ENCODE results near the gene NPAS2.

NPAS2 gene

GRCh38 chr2:101002562-101003277 is 182.8 kb downstream of the NPAS2 start:
- no peak for TF ChIP-seq Cebpa-rat (IDR thresholded peaks at IDR 0.05)
- H4K20me1 ChIP-seq, result peaks cover 49 to 52% (median 50%) of the 10 kb centered on the region in 11 experiments

GRCh38 chr2:101003278-101003775 is 183.4 kb downstream of the NPAS2 start:
- Histone ChIP-seq H3K9me3 (replicated peaks in 1 of 11) (peaks cover 0 to 7% (median 4%) of the 10 kb centered on the region in 11 experiments; a peak in 10 of 22 replicates), H3K9ac (peak overlapping the region; percentile 94 to 99 (median 97)), H3K27ac (peak overlapping the region; percentile 86 to 99 (median 95); a peak in 21 of 22 replicates), H3K4me1 (peaks cover 39 to 56% (median 48%) of the 10 kb centered on the region in 10 experiments), H3K4me2 (peak overlapping the region; percentile 85 to 98 (median 93)), H4K20me1 (peaks cover 55 to 58% (median 56%) of the 10 kb centered on the region in 11 experiments), H3K4me3 (peak overlapping the region; percentile 81 to 97 (median 86)), H3K36me3 (peaks cover 53 to 58% (median 57%) of the 10 kb centered on the region in 11 experiments), H3K27me3 (no peaks in the 10 kb centered on the region)
- no peak for TF ChIP-seq Cebpa-rat (IDR thresholded peaks at IDR 0.05)

More at GRCh38 chr2:101002562-101003277, 182.8 kb downstream of the NPAS2 start:
- peaks cover 34 to 49% (median 46%) of the 10 kb centered on the region in 10 experiments for H3K4me1 ChIP-seq
- H3K9me3 ChIP-seq (replicated peaks in 1 of 11), result peaks cover 0 to 7% (median 4%) of the 10 kb centered on the region in 11 experiments; a peak in 10 of 22 replicates
- H3K27me3 ChIP-seq, result no peaks in the 10 kb centered on the region
- H3K27ac ChIP-seq, result peak overlapping the region; percentile 86 to 99 (median 95)
- peak overlapping the region; percentile 81 to 97 (median 86) for H3K4me3 ChIP-seq
- H3K9ac ChIP-seq, result peak overlapping the region; percentile 94 to 99 (median 97)
- peaks cover 47 to 52% (median 51%) of the 10 kb centered on the region in 11 experiments for H3K36me3 ChIP-seq
- peak overlapping the region; percentile 85 to 98 (median 93) for H3K4me2 ChIP-seq

GRCh38 chr2:101004620-101005325 is 184.8 kb downstream of the NPAS2 start:
- peaks cover 62 to 73% (median 71%) of the 10 kb centered on the region in 11 experiments for H4K20me1 ChIP-seq
- peaks cover 61 to 72% (median 69%) of the 10 kb centered on the region in 11 experiments for H3K36me3 ChIP-seq
- H3K4me3 ChIP-seq, result peak overlapping the region in 9 of 10 experiments; percentile 82 to 97 (median 86); a peak in 18 of 20 replicates
- no peak for TF ChIP-seq Cebpa-rat (IDR thresholded peaks at IDR 0.05)
- peak overlapping the region; percentile 94 to 99 (median 97) for H3K9ac ChIP-seq
- H3K4me1 ChIP-seq, result peaks cover 39 to 62% (median 50%) of the 10 kb centered on the region in 10 experiments
- H3K9me3 ChIP-seq (replicated peaks in 1 of 11), result peaks cover 0 to 7% (median 4%) of the 10 kb centered on the region in 11 experiments; a peak in 10 of 22 replicates
- peak overlapping the region; percentile 85 to 98 (median 93) for H3K4me2 ChIP-seq
- no peaks in the 10 kb centered on the region for H3K27me3 ChIP-seq
- H3K27ac ChIP-seq, result peak overlapping the region in 8 of 11 experiments; percentile 16 to 99 (median 56); a peak in 13 of 22 replicates

- H3K9me3 ChIP-seq (replicated peaks in 1 of 11), result peaks cover 0 to 6% (median 4%) of the 10 kb centered on the region in 11 experiments; a peak in 10 of 22 replicates
- H3K27me3 ChIP-seq, result no peaks in the 10 kb centered on the region
- peak overlapping the region in 6 of 10 experiments; percentile 11 to 97 (median 84); a peak in 5 of 20 replicates for H3K4me3 ChIP-seq
- H3K4me2 ChIP-seq, result peak overlapping the region in 10 of 11 experiments; percentile 85 to 97 (median 93); a peak in 19 of 22 replicates
- H3K9ac ChIP-seq, result peak overlapping the region in 8 of 11 experiments; percentile 25 to 99 (median 96); a peak in 10 of 22 replicates
- peaks cover 66 to 87% (median 85%) of the 10 kb centered on the region in 11 experiments for H4K20me1 ChIP-seq
- H3K36me3 ChIP-seq, result peaks cover 74 to 86% (median 82%) of the 10 kb centered on the region in 11 experiments
- no peak overlapping the region for H3K27ac ChIP-seq
- TF ChIP-seq Cebpa-rat (IDR thresholded peaks at IDR 0.05), result no peak
- peaks cover 39 to 62% (median 50%) of the 10 kb centered on the region in 10 experiments for H3K4me1 ChIP-seq
Observed at GRCh38 chr2:101006065-101006715, 186.3 kb downstream of the NPAS2 start.

GRCh38 chr2:101007415-101008345 is 187.7 kb downstream of the NPAS2 start:
- Histone ChIP-seq H3K9me3 (replicated peaks in 1 of 11) (no peaks in the 10 kb centered on the region), H4K20me1 (peaks cover 78 to 100% (median 98%) of the 10 kb centered on the region in 11 experiments), H3K4me1 (peaks cover 34 to 57% (median 47%) of the 10 kb centered on the region in 10 experiments), H3K4me2 (peak overlapping the region in 4 of 11 experiments; percentile 1 to 97 (median 13); a peak in 4 of 22 replicates), H3K9ac (peak overlapping the region in 8 of 11 experiments; percentile 3 to 58 (median 18); a peak in 5 of 22 replicates), H3K36me3 (peaks cover 79 to 100% (median 89%) of the 10 kb centered on the region in 11 experiments), H3K4me3 (no peak overlapping the region), H3K27me3 (no peaks in the 10 kb centered on the region), H3K27ac (peak overlapping the region in 2 of 11 experiments; percentile 13 to 19; a peak in 1 of 22 replicates)
- no peak for TF ChIP-seq Cebpa-rat (IDR thresholded peaks at IDR 0.05)

GRCh38 chr2:101011152-101011551 is 191.2 kb downstream of the NPAS2 start:
- H3K36me3 ChIP-seq, result peaks cover 73 to 98% (median 83%) of the 10 kb centered on the region in 11 experiments
- peaks cover 48 to 77% (median 69%) of the 10 kb centered on the region in 11 experiments for H4K20me1 ChIP-seq
- H3K27me3 ChIP-seq, result no peaks in the 10 kb centered on the region
- H3K4me2 ChIP-seq, result no peak overlapping the region
- peak overlapping the region in 6 of 11 experiments; percentile 1 to 23 (median 13); a peak in 3 of 22 replicates for H3K9ac ChIP-seq
- H3K27ac ChIP-seq, result peak overlapping the region in 1 of 11 experiments; percentile 35; a peak in 3 of 22 replicates
- H3K4me3 ChIP-seq, result no peak overlapping the region
- peaks cover 4 to 29% (median 17%) of the 10 kb centered on the region in 10 experiments; a peak in 15 of 20 replicates for H3K4me1 ChIP-seq
- TF ChIP-seq Cebpa-rat (IDR thresholded peaks at IDR 0.05), result no peak
- H3K9me3 ChIP-seq (replicated peaks in 1 of 11), result peaks cover 0 to 24% (median 17%) of the 10 kb centered on the region in 11 experiments; a peak in 19 of 22 replicates

- H3K4me2 ChIP-seq, result no peak overlapping the region
- TF ChIP-seq Cebpa-rat (IDR thresholded peaks at IDR 0.05), result no peak
- H3K9ac ChIP-seq, result 0 out of 22 replicates have a peak overlapping the region, but pooled peaks of 1 of the 11 experiments have one; percentile 5
- H4K20me1 ChIP-seq, result peaks cover 38 to 67% (median 58%) of the 10 kb centered on the region in 11 experiments
- H3K27ac ChIP-seq, result no peak overlapping the region
- H3K4me3 ChIP-seq, result no peak overlapping the region
- peaks cover 63 to 88% (median 76%) of the 10 kb centered on the region in 11 experiments for H3K36me3 ChIP-seq
- H3K27me3 ChIP-seq, result no peaks in the 10 kb centered on the region
- H3K9me3 ChIP-seq (replicated peaks in 1 of 11), result peaks cover 0 to 24% (median 17%) of the 10 kb centered on the region in 11 experiments; a peak in 19 of 22 replicates
- peaks cover 0 to 18% (median 11%) of the 10 kb centered on the region in 10 experiments; a peak in 10 of 20 replicates for H3K4me1 ChIP-seq
Observed at GRCh38 chr2:101012054-101012705, 192.2 kb downstream of the NPAS2 start.
